ENCODE results near the gene LRRFIP1. TPM values are rescaled to one million over a fixed set of nuclear protein-coding genes. Genes with fewer than 3 reads are reported as not detected.

The LRRFIP1 gene
- total and polyA plus RNA-seq, 2 experiments from 2014 or later, result 90.9 to 95.3 TPM

GRCh38 chr2:237797253-237797652 is 169.9 kb downstream of the LRRFIP1 start:
- Histone ChIP-seq H3K4me1 (ENCODE audit: low read depth) (no peaks in the 10 kb centered on the region), H3K27ac (no peak overlapping the region), H3K4me3 (no peak overlapping the region), H3K9me3 (ENCODE audit: low read depth) (no peaks in the 10 kb centered on the region), H3K27me3 (no peaks in the 10 kb centered on the region), H3K36me3 (no peaks in the 10 kb centered on the region)
- no peak for DNase-seq (ENCODE audit: low read depth in 1 of 2, low spot score in 1 of 2)
- TF ChIP-seq CTCF (IDR thresholded peaks at IDR 0.05; ENCODE audit: low read depth, low read length), result no peak

- H3K9me3 ChIP-seq (ENCODE audit: low read depth), result no peaks in the 10 kb centered on the region
- no peak within 1 kb of the TSS for H3K4me3 ChIP-seq
- no peaks in the 10 kb centered on the region for H3K4me1 ChIP-seq (ENCODE audit: low read depth)
- H3K27ac ChIP-seq, result no peak within 1 kb of the TSS
- H3K36me3 ChIP-seq, result no peaks in the 10 kb centered on the region
- no peaks in the 10 kb centered on the region for H3K27me3 ChIP-seq
- DNase-seq (ENCODE audit: low read depth in 1 of 2, low spot score in 1 of 2), result no peak
- no peak for TF ChIP-seq CTCF (IDR thresholded peaks at IDR 0.05; ENCODE audit: low read depth, low read length)
These were observed 171.1 kb downstream of the LRRFIP1 start, which contains the start of gene RBM44 for GRCh38 chr2:237798236-237799059. RBM44 (plus strand) TSS chr2:237798779; CDS start chr2:237813610, 14,831 bp downstream.

- Histone ChIP-seq H3K27ac (no peak overlapping the region), H3K36me3 (no peaks in the 10 kb centered on the region)
These were observed 171.7 kb downstream of the LRRFIP1 start for GRCh38 chr2:237799060-237799428.

GRCh38 chr2:237801466-237801865 is 174.1 kb downstream of the LRRFIP1 start:
- Histone ChIP-seq H3K9me3 (ENCODE audit: low read depth) (no peaks in the 10 kb centered on the region), H3K4me3 (no peak overlapping the region), H3K36me3 (no peaks in the 10 kb centered on the region), H3K27ac (no peak overlapping the region), H3K4me1 (ENCODE audit: low read depth) (no peaks in the 10 kb centered on the region), H3K27me3 (no peaks in the 10 kb centered on the region)
- no peak for DNase-seq (ENCODE audit: low read depth in 1 of 2, low spot score in 1 of 2)
- TF ChIP-seq CTCF (IDR thresholded peaks at IDR 0.05; ENCODE audit: low read depth, low read length), result no peak

More at GRCh38 chr2:237799060-237799428, 171.7 kb downstream of the LRRFIP1 start:
- H3K4me3 ChIP-seq, result no peak overlapping the region
- no peaks in the 10 kb centered on the region for H3K27me3 ChIP-seq
- no peaks in the 10 kb centered on the region for H3K4me1 ChIP-seq (ENCODE audit: low read depth)
- no peak for DNase-seq (ENCODE audit: low read depth in 1 of 2, low spot score in 1 of 2)
- no peak for TF ChIP-seq CTCF (IDR thresholded peaks at IDR 0.05; ENCODE audit: low read depth, low read length)
- H3K9me3 ChIP-seq (ENCODE audit: low read depth), result no peaks in the 10 kb centered on the region

- Histone ChIP-seq H3K4me1 (ENCODE audit: low read depth) (no peaks in the 10 kb centered on the region), H3K36me3 (no peaks in the 10 kb centered on the region), H3K27me3 (peaks cover 3% of the 10 kb centered on the region), H3K4me3 (no peak overlapping the region), H3K9me3 (ENCODE audit: low read depth) (no peaks in the 10 kb centered on the region), H3K27ac (no peak overlapping the region)
- peak in 1 of 2 donors; percentile 53 for DNase-seq (ENCODE audit: low read depth in 1 of 2, low spot score in 1 of 2)
- TF ChIP-seq CTCF (IDR thresholded peaks at IDR 0.05; ENCODE audit: low read depth, low read length), result no peak
These were observed 178.9 kb downstream of the LRRFIP1 start for GRCh38 chr2:237806334-237806733.

Measured in cardiac muscle cell (in vitro differentiated cells and primary cell).